Ecto neural progenitor cell (in vitro differentiated cells): Measurements from ENCODE around the gene PSMD1.

Experiments
- DNase-seq: peaks from one replicate; pipeline ENCODE4 v3.0.0-alpha.2; 2018; ENCODE audit warnings: low spot score

The PSMD1 gene

GRCh38 chr2:231211486-231211885, 154.8 kb downstream of the PSMD1 start:
- no peak for DNase-seq

- DNase-seq: no peak
Measured at GRCh38 chr2:231212329-231212845, 155.7 kb downstream of the PSMD1 start.

GRCh38 chr2:231213931-231214642, 157.4 kb downstream of the PSMD1 start:
- no peak for DNase-seq

GRCh38 chr2:231218366-231218765, 161.7 kb downstream of the PSMD1 start:
- no peak for DNase-seq

GRCh38 chr2:231219289-231219688, 162.6 kb downstream of the PSMD1 start:
- no peak for DNase-seq

- DNase-seq: no peak
Measured at GRCh38 chr2:231221761-231222160, 165.1 kb downstream of the PSMD1 start.
